Spleen (tissue), 11 donors: Measurements from ENCODE around the gene FAM20C. TPM values are rescaled to one million over a fixed set of nuclear protein-coding genes. Genes with fewer than 3 reads are reported as not detected.
A peak's percentile ranks its signal among the peaks of the same experiment; 100 is the strongest.

Experiments
- DNase-seq: peaks from one replicate; pipeline ENCODE4 v3.0.0-alpha.2; 2020
- H3K27ac ChIP-seq, 8 donors: fragments of 200-600 bp; sonication (generic) in 7 of 8; 1 replicate in 4 of 8; 2 replicates in 4 of 8; pipeline versions ENCODE4 v1.5.0 to v1.8.0; 2016 to 2021; ENCODE audit warnings: inconsistent platforms in 4 of 8, mild to moderate bottlenecking in 4 of 8, moderate library complexity in 1 of 8
- H3K27me3 ChIP-seq, 7 donors: fragments of 200-600 bp; sonication (generic) in 6 of 7; replicated peaks in 1 of 7; 1 replicate in 4 of 7; 2 replicates in 3 of 7; pipeline versions ENCODE4 v1.5.0 to v1.8.0; 2016 to 2021; ENCODE audit warnings: inconsistent platforms in 3 of 7, mild to moderate bottlenecking in 1 of 7
- H3K36me3 ChIP-seq, 6 donors: fragments of 200-600 bp; sonication (generic) in 5 of 6; 1 replicate in 4 of 6; 2 replicates in 2 of 6; pipeline versions ENCODE4 v1.5.0 to v1.8.0; 2016 to 2021; ENCODE audit warnings: inconsistent platforms in 2 of 6
- H3K4me1 ChIP-seq, 6 donors: fragments of 200-600 bp; sonication (generic) in 5 of 6; 1 replicate in 3 of 6; 2 replicates in 3 of 6; pipeline versions ENCODE4 v1.5.0 to v1.8.0; 2016 to 2021; ENCODE audit warnings: inconsistent platforms in 3 of 6
- H3K4me3 ChIP-seq, 8 donors: fragments of 200-600 bp; sonication (generic) in 7 of 8; 1 replicate in 4 of 8; 2 replicates in 4 of 8; pipeline versions ENCODE4 v1.5.0 to v1.8.0; 2016 to 2021; ENCODE audit warnings: inconsistent platforms in 4 of 8, mild to moderate bottlenecking in 4 of 8, moderate library complexity in 2 of 8
- H3K9me3 ChIP-seq, 8 donors: fragments of 200-600 bp; sonication (generic) in 7 of 8; 1 replicate in 4 of 8; 2 replicates in 4 of 8; pipeline versions ENCODE4 v1.5.0 to v1.8.0; 2016 to 2021; ENCODE audit warnings: inconsistent platforms in 4 of 8
- CTCF ChIP-seq, 11 experiments: fragments of 200-600 bp in 7 of 11; fragments of 450-650 bp in 4 of 11; sonication (generic) in 4 of 11; IDR thresholded peaks in 8 of 11; conservative IDR thresholded peaks in 3 of 11; 1 replicate in 7 of 11; 2 replicates in 4 of 11; pipeline versions ENCODE4 v1.4.0 to v1.8.0; 2016 to 2021; ENCODE audit warnings: antibody characterized with exemption in 11 of 11, inconsistent platforms in 4 of 11, mild to moderate bottlenecking in 1 of 11
- POLR2A ChIP-seq, 3 donors: fragments of 450-650 bp; IDR thresholded peaks; one replicate each; pipeline ENCODE4 v1.5.1; 2017; ENCODE audit warnings: antibody characterized with exemption in 3 of 3, mild to moderate bottlenecking in 1 of 3
- POLR2AphosphoS5 ChIP-seq, 3 donors: sonication (generic); formaldehyde crosslinking; IDR thresholded peaks; one replicate each; pipeline ENCODE4 v1.5.1; 2017; ENCODE audit warnings: antibody characterized with exemption in 3 of 3
- WGBS, 5 donors: extraction: QIAGEN DNeasy Blood & Tissue Kit in 3 of 5; methylation state at CpG; one replicate each; pipeline versions ENCODE4 v1.1.5 to v1.1.7; 2013 to 2018; 5-methylcytosine and 5-hydroxymethylcytosine counted together
- intact Hi-C: fragments of 100-400 bp; cut with DNase I; formaldehyde crosslinking; loops from one replicate; pipeline ENCODE4 v1.15.0; 2023; ENCODE audit warnings: low total_unique reads
- polyA plus RNA-seq, 3 donors: library from polyadenylated mRNA; stranded (reverse); fragments of 200-250 nt; gene quantifications; one replicate each; pipeline ENCODE4 v1.2.1, GENCODE V29; 2013
- total RNA-seq, 7 donors: library from RNA; depleted of rRNA in 3 of 7; stranded (reverse); fragments of >200 nt in 3 of 7; fragmentation: NEBNext Ultra II Directional in 4 of 7; extraction: Animal tissue kit (Norgen Biotek cat#: 25700) in 4 of 7; gene quantifications; one replicate each; pipeline versions ENCODE4 v1.1.0 to v1.2.1, GENCODE V29; 2016 to 2021
- donor health status: healthy with polysubstance abuse.
- donor health status: DM: no; HTN: no; CAD: no; lungs with moderate emphysema.
- donor health status: DM: no; HTN: no; CAD: no.
- donor health status: Bipolar disorder and iron deficiency.
- donor health status: healthy.
- donor health status: DM: no; HTN: no; CAD: no.
- donor health status: DM: yes; HTN: yes; CAD: no.

The FAM20C gene
- total and polyA plus RNA-seq, 10 donors: 6.9 to 27.3 (median 14.6) TPM

- Histone ChIP-seq H3K36me3 (no peaks in the 10 kb centered on the region), H3K9me3 (no peaks in the 10 kb centered on the region), H3K4me1 (peaks cover 0 to 12% (median 0%) of the 10 kb centered on the region in 6 donors), H3K27me3 (peaks cover 0 to 38% (median 0%) of the 10 kb centered on the region in 7 donors), H3K27ac (no peak overlapping the region), H3K4me3 (no peak overlapping the region)
- DNase-seq: peak; percentile 58
- 70 to 92% (median 84%) methylated on average over 15 to 27 of the region's 27 CpGs for WGBS, 5 donors
- no peak for TF ChIP-seq POLR2AphosphoS5 (IDR thresholded peaks at IDR 0.05)
- TF ChIP-seq CTCF (IDR thresholded peaks at IDR 0.05 in 8 of 11, conservative IDR thresholded peaks at IDR 0.05 in 3 of 11): no peak
- no peak for TF ChIP-seq POLR2A (IDR thresholded peaks at IDR 0.05)
- intact Hi-C loops: no loop called here
Observed at GRCh38 chr7:160958-161725, 31.2 kb upstream of the FAM20C start.

- Histone ChIP-seq H3K4me3 (no peak overlapping the region), H3K4me1 (peaks cover 0 to 27% (median 12%) of the 10 kb centered on the region in 6 donors), H3K27ac (no peak overlapping the region), H3K36me3 (no peaks in the 10 kb centered on the region), H3K27me3 (peaks cover 0 to 54% (median 0%) of the 10 kb centered on the region in 7 donors), H3K9me3 (no peaks in the 10 kb centered on the region)
- WGBS, 5 donors: 70 to 86% (median 72%) methylated on average over 21 of the region's 21 CpGs
- intact Hi-C loops: no loop called here
- TF ChIP-seq CTCF (IDR thresholded peaks at IDR 0.05 in 8 of 11, conservative IDR thresholded peaks at IDR 0.05 in 3 of 11) (no peak), POLR2AphosphoS5 (IDR thresholded peaks at IDR 0.05) (no peak), POLR2A (IDR thresholded peaks at IDR 0.05) (no peak)
- DNase-seq: peak; percentile 45
Observed at GRCh38 chr7:162632-163297, 29.6 kb upstream of the FAM20C start.

- Histone ChIP-seq H3K4me1 (peaks cover 0 to 27% (median 12%) of the 10 kb centered on the region in 6 donors), H3K36me3 (no peaks in the 10 kb centered on the region), H3K27ac (no peak overlapping the region), H3K4me3 (no peak overlapping the region), H3K9me3 (no peaks in the 10 kb centered on the region), H3K27me3 (peaks cover 0 to 59% (median 0%) of the 10 kb centered on the region in 7 donors)
- WGBS, 5 donors: 74 to 92% (median 84%) methylated on average over 11 to 12 of the region's 12 CpGs
- no peak for TF ChIP-seq POLR2AphosphoS5 (IDR thresholded peaks at IDR 0.05)
- no peak for TF ChIP-seq POLR2A (IDR thresholded peaks at IDR 0.05)
- no peak for TF ChIP-seq CTCF (IDR thresholded peaks at IDR 0.05 in 8 of 11, conservative IDR thresholded peaks at IDR 0.05 in 3 of 11)
- intact Hi-C loops: no loop called here
- DNase-seq: peak; percentile 66
Observed at GRCh38 chr7:163298-163695, 29.1 kb upstream of the FAM20C start.
